HG02763 (cell line): ENCODE measurements around the gene TTC33.

ENCODE experiments used
- ATAC-seq: cut with Tn5 transposase; IDR thresholded peaks from one replicate; pipeline ENCODE4 v1.9.1; 2021; ENCODE audit warnings: mild to moderate bottlenecking, moderate library complexity; ENCODE audit not compliant: unreplicated experiment

TTC33 gene

GRCh38 chr5:40681363-40682153 is 74.2 kb downstream of the TTC33 start:
- ATAC-seq, result no peak

- ATAC-seq, result no peak
Measured at GRCh38 chr5:40680741-40681362, 74.9 kb downstream of the TTC33 start.

GRCh38 chr5:40679913-40680681 is 75.7 kb downstream of the TTC33 start, which contains the start of gene PTGER4:
Gene PTGER4, plus strand, starts transcription at chr5:40679915. Its CDS starts 1,079 bp downstream, at chr5:40680994.
- peak; percentile 33 for ATAC-seq

- peak; percentile 79 for ATAC-seq
Measured at GRCh38 chr5:40679148-40679912, 76.4 kb downstream of the TTC33 start.

- ATAC-seq, result no peak
Measured at GRCh38 chr5:40678460-40679147, 77.2 kb downstream of the TTC33 start.

- no peak for ATAC-seq
Measured at GRCh38 chr5:40678026-40678425, 77.7 kb downstream of the TTC33 start.

GRCh38 chr5:40677456-40677855 is 78.3 kb downstream of the TTC33 start:
- ATAC-seq, result no peak

- ATAC-seq, result no peak
Measured at GRCh38 chr5:40676613-40677343, 79.0 kb downstream of the TTC33 start.

- no peak for ATAC-seq
Measured at GRCh38 chr5:40675396-40676133, 80.2 kb downstream of the TTC33 start.

GRCh38 chr5:40674661-40675235 is 81.0 kb downstream of the TTC33 start:
- no peak for ATAC-seq

- no peak for ATAC-seq
Measured at GRCh38 chr5:40672425-40672824, 83.3 kb downstream of the TTC33 start.

GRCh38 chr5:40669606-40670390 is 86.0 kb downstream of the TTC33 start:
- ATAC-seq, result no peak

- ATAC-seq, result no peak
Measured at GRCh38 chr5:40667161-40667663, 88.5 kb downstream of the TTC33 start.

GRCh38 chr5:40666657-40667056 is 89.1 kb downstream of the TTC33 start:
- ATAC-seq, result no peak

GRCh38 chr5:40665635-40666298 is 90.0 kb downstream of the TTC33 start:
- no peak for ATAC-seq

GRCh38 chr5:40660751-40661150 is 95.0 kb downstream of the TTC33 start:
- no peak for ATAC-seq

GRCh38 chr5:40656766-40657165 is 99.0 kb downstream of the TTC33 start:
- no peak for ATAC-seq
